IPS-18c (cell line): ENCODE measurements around the gene CRYGN.
A peak's percentile ranks its signal among the peaks of the same experiment; 100 is the strongest.

Experiments
- H3K4me3 ChIP-seq: 2 replicates; pipeline ENCODE4 v1.7.0; 2013; ENCODE audit warnings: low read depth, mild to moderate bottlenecking, low read length, moderate library complexity; ENCODE audit not compliant: insufficient read depth
- H3K9me3 ChIP-seq: one replicate; pipeline ENCODE4 v1.6.1; 2013; ENCODE audit warnings: mild to moderate bottlenecking, low read length, moderate library complexity; ENCODE audit not compliant: control insufficient read depth, insufficient read depth

CRYGN gene

GRCh38 chr7:151390598-151391357, 49.2 kb downstream of the CRYGN start:
- Histone ChIP-seq H3K4me3 (no peak overlapping the region), H3K9me3 (no peaks in the 10 kb centered on the region)

- Histone ChIP-seq H3K4me3 (no peak overlapping the region), H3K9me3 (no peaks in the 10 kb centered on the region)
Observed at GRCh38 chr7:151389768-151390597, 50.0 kb downstream of the CRYGN start.

GRCh38 chr7:151389096-151389767, 50.7 kb downstream of the CRYGN start:
- Histone ChIP-seq H3K4me3 (no peak overlapping the region), H3K9me3 (no peaks in the 10 kb centered on the region)

- H3K9me3 ChIP-seq = no peaks in the 10 kb centered on the region
- H3K4me3 ChIP-seq = no peak overlapping the region
Observed at GRCh38 chr7:151388430-151388829, 51.5 kb downstream of the CRYGN start.

- H3K9me3 ChIP-seq = no peaks in the 10 kb centered on the region
- H3K4me3 ChIP-seq = no peak overlapping the region
Observed at GRCh38 chr7:151388007-151388297, 52.0 kb downstream of the CRYGN start.

- Histone ChIP-seq H3K9me3 (no peaks in the 10 kb centered on the region), H3K4me3 (no peak overlapping the region)
Observed at GRCh38 chr7:151387161-151388006, 52.6 kb downstream of the CRYGN start.

- Histone ChIP-seq H3K4me3 (no peak overlapping the region), H3K9me3 (no peaks in the 10 kb centered on the region)
Observed at GRCh38 chr7:151386301-151387160, 53.4 kb downstream of the CRYGN start.

GRCh38 chr7:151385626-151386300, 54.2 kb downstream of the CRYGN start:
- no peak overlapping the region for H3K4me3 ChIP-seq
- no peaks in the 10 kb centered on the region for H3K9me3 ChIP-seq

GRCh38 chr7:151384776-151385625, 54.9 kb downstream of the CRYGN start:
- no peak overlapping the region for H3K4me3 ChIP-seq

GRCh38 chr7:151384352-151384697, 55.6 kb downstream of the CRYGN start:
- Histone ChIP-seq H3K4me3 (no peak overlapping the region), H3K9me3 (no peaks in the 10 kb centered on the region)

More at GRCh38 chr7:151384776-151385625, 54.9 kb downstream of the CRYGN start:
- H3K9me3 ChIP-seq = no peaks in the 10 kb centered on the region

- Histone ChIP-seq H3K9me3 (no peaks in the 10 kb centered on the region), H3K4me3 (no peak overlapping the region)
Observed at GRCh38 chr7:151383638-151384351, 56.1 kb downstream of the CRYGN start.

- H3K4me3 ChIP-seq = peak overlapping the region; percentile 51
- peaks cover 2% of the 10 kb centered on the region for H3K9me3 ChIP-seq
Observed at GRCh38 chr7:151382079-151382885, 57.7 kb downstream of the CRYGN start.

- Histone ChIP-seq H3K9me3 (peaks cover 2% of the 10 kb centered on the region), H3K4me3 (peak overlapping the region; percentile 51)
Observed at GRCh38 chr7:151381348-151382078, 58.4 kb downstream of the CRYGN start.

GRCh38 chr7:151381098-151381347, 58.9 kb downstream of the CRYGN start:
- peaks cover 2% of the 10 kb centered on the region for H3K9me3 ChIP-seq
- H3K4me3 ChIP-seq = peak overlapping the region; percentile 51; the same call in 1 of the 2 replicates
